Pancreas (tissue), 10 donors: Measurements from ENCODE around the gene GRM6. TPM values are rescaled to one million over a fixed set of nuclear protein-coding genes. Genes with fewer than 3 reads are reported as not detected.

ENCODE experiments used
- ATAC-seq, 4 donors: fragments of 200-7000 bp; cut with Tn5 transposase; one replicate each; pipeline versions ENCODE4 v1.8.0 to v1.9.1; 2020; ENCODE audit warnings: mild to moderate bottlenecking in 4 of 4, moderate library complexity in 4 of 4
- DNase-seq, 6 donors: peaks; one replicate each; pipeline ENCODE4 v3.0.0-alpha.2; 2020
- FAIRE-seq: peaks from 2 replicates; lab custom pipeline; 2012; peaks lifted over from hg19 to GRCh38; lab: Jason Lieb, UNC
- H3K27ac ChIP-seq, 4 donors: fragments of 200-600 bp; sonication (generic); 1 replicate in 3 of 4; 2 replicates in 1 of 4; pipeline versions ENCODE4 v1.5.0 to v1.8.0; 2020
- H3K27me3 ChIP-seq, 4 donors: fragments of 200-600 bp; one replicate each; pipeline ENCODE4 v1.8.0; 2021
- H3K36me3 ChIP-seq, 3 donors: fragments of 200-600 bp; sonication (generic) in 1 of 3; one replicate each; pipeline versions ENCODE4 v1.5.0 to v1.8.0; 2020 to 2021
- H3K4me1 ChIP-seq, 3 donors: fragments of 200-600 bp; one replicate each; pipeline ENCODE4 v1.8.0; 2021
- H3K4me3 ChIP-seq, 4 donors: fragments of 200-600 bp; sonication (generic) in 2 of 4; one replicate each; pipeline versions ENCODE4 v1.5.0 to v1.8.0; 2020 to 2021
- H3K9me3 ChIP-seq, 4 donors: fragments of 200-600 bp; one replicate each; pipeline ENCODE4 v1.8.0; 2021
- WGBS, 2 donors: extraction: QIAGEN DNeasy Blood & Tissue Kit; methylation state at CpG; one replicate each; pipeline ENCODE4 v1.1.7; 2013; 5-methylcytosine and 5-hydroxymethylcytosine counted together
- intact Hi-C, 3 donors: fragments of 100-400 bp; cut with DNase I; formaldehyde crosslinking; loops; one replicate each; pipeline versions ENCODE4 v1.11.1 to v1.14.2; 2022
- polyA plus RNA-seq, 2 donors: library from polyadenylated mRNA; stranded (reverse); fragments of 200-250 nt; gene quantifications; one replicate each; pipeline ENCODE4 v1.2.3, GENCODE V29; 2013
- total RNA-seq, 6 donors: library from RNA; stranded (reverse); fragmentation: NEBNext Ultra II Directional in 4 of 6; extraction: Animal tissue kit (Norgen Biotek cat#: 25700) in 4 of 6; gene quantifications; one replicate each; pipeline versions ENCODE4 v1.2.1 to v1.2.4, GENCODE V29; 2021 to 2023
- TF ChIP-seq, protein P1 (sequence below), 4 donors: fragments of 200-600 bp; sonication (generic) in 3 of 4; IDR thresholded peaks; one replicate each; pipeline versions ENCODE4 v1.5.0 to v1.8.0; 2021; ENCODE audit warnings: antibody characterized with exemption in 4 of 4
- donor health status: healthy with polysubstance abuse.
- donor health status: DM: no; HTN: no; CAD: no; lungs with moderate emphysema.
- donor health status: DM: no; HTN: no; CAD: no.
- donor health status: control.
- donor health status: control.
- donor health status: Bipolar disorder and iron deficiency.
- donor health status: DM: yes; HTN: yes; CAD: no.
- donor health status: DM: no; HTN: no; CAD: no.
- donor health status: DM: no; HTN: no; CAD: no.
- donor health status: DM: yes; HTN: yes; CAD: no.

Gene GRM6
- total and polyA plus RNA-seq, 8 donors = 0.02 TPM; not detected in 7

DNA sequence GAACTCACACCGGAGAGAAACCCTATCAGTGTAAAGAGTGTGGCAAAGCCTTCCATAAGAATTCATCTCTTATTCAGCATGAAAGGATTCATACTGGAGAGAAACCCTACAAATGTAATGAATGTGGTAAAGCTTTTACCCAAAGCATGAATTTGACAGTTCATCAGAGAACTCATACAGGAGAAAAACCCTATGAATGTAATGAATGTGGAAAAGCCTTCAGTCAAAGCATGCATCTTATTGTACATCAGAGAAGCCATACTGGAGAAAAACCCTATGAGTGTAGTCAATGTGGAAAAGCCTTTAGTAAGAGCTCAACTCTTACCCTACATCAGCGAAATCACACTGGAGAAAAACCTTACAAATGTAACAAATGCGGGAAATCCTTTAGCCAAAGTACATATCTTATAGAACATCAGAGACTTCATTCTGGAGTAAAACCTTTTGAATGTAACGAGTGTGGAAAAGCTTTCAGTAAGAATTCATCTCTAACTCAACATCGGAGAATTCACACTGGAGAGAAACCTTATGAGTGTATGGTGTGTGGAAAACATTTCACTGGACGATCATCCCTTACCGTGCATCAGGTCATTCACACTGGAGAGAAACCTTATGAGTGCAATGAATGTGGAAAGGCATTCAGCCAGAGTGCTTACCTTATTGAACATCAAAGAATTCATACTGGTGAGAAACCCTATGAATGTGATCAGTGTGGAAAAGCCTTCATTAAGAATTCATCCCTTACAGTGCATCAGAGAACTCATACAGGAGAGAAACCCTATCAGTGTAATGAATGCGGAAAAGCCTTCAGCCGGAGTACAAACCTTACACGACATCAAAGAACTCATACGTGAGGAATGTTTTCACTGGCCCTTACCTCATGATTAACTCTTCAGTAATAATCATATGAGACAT is 63.0 kb downstream of the GRM6 start:
- no peaks in the 10 kb centered on the region for H3K4me1 ChIP-seq
- no peak overlapping the region for H3K4me3 ChIP-seq
- peaks cover 0 to 22% (median 0%) of the 10 kb centered on the region in 3 donors for H3K36me3 ChIP-seq
- TF ChIP-seq, protein P1, sequence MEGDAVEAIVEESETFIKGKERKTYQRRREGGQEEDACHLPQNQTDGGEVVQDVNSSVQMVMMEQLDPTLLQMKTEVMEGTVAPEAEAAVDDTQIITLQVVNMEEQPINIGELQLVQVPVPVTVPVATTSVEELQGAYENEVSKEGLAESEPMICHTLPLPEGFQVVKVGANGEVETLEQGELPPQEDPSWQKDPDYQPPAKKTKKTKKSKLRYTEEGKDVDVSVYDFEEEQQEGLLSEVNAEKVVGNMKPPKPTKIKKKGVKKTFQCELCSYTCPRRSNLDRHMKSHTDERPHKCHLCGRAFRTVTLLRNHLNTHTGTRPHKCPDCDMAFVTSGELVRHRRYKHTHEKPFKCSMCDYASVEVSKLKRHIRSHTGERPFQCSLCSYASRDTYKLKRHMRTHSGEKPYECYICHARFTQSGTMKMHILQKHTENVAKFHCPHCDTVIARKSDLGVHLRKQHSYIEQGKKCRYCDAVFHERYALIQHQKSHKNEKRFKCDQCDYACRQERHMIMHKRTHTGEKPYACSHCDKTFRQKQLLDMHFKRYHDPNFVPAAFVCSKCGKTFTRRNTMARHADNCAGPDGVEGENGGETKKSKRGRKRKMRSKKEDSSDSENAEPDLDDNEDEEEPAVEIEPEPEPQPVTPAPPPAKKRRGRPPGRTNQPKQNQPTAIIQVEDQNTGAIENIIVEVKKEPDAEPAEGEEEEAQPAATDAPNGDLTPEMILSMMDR (IDR thresholded peaks at IDR 0.05) = no peak
- WGBS, 2 donors = 93 to 96% methylated on average over 11 of the region's 11 CpGs
- intact Hi-C loops = no loop called here
- no peaks in the 10 kb centered on the region for H3K27me3 ChIP-seq
- no peak overlapping the region for H3K27ac ChIP-seq
- FAIRE-seq = no peak
- no peak for ATAC-seq
- no peak for DNase-seq
- peaks cover 0 to 28% (median 4%) of the 10 kb centered on the region in 4 donors for H3K9me3 ChIP-seq

Other genes with a start within 250 kb of the GRM6 start
- gene ZNF354B, start 135.4 kb downstream of the GRM6 start, total RNA-seq = 10 to 100 TPM in 1 of 6 donors, 1 to 10 TPM in 5; 4.4 to 11.8 (median 7.5) TPM
- gene ZNF354B, start 135.4 kb downstream of the GRM6 start, polyA plus RNA-seq = 10 to 100 TPM; 11.8 to 15.7 TPM
- 1 to 10 TPM in 4 of 6 donors, under 1 TPM in 2; 0.51 to 2.5 (median 1.1) TPM for gene ZFP2, start 99.4 kb downstream of the GRM6 start, total RNA-seq
- 1 to 10 TPM; 1.6 to 3.2 TPM for gene ZFP2, start 99.4 kb downstream of the GRM6 start, polyA plus RNA-seq
- gene ZNF454, start 54.1 kb downstream of the GRM6 start, total RNA-seq = 1 to 10 TPM in 5 of 6 donors, under 1 TPM in 1; 0.85 to 3.1 (median 1.5) TPM
- 1 to 10 TPM; 1.6 to 1.8 TPM for gene ZNF454, start 54.1 kb downstream of the GRM6 start, polyA plus RNA-seq
- gene ZNF879, start 28.5 kb upstream of the GRM6 start, total RNA-seq = 1 to 10 TPM; 1.5 to 2.9 (median 2.1) TPM
- gene ZNF879, start 28.5 kb upstream of the GRM6 start, polyA plus RNA-seq = 1 to 10 TPM; 1.6 to 2.5 TPM
- 1 to 10 TPM; 1.4 to 4.4 (median 2.1) TPM for gene ZNF354C, start 65.1 kb upstream of the GRM6 start, total RNA-seq
- 1 to 10 TPM in 1 of 2 donors, under 1 TPM in 1; 0.91 to 2.2 TPM for gene ZNF354C, start 65.1 kb upstream of the GRM6 start, polyA plus RNA-seq